Kidney (tissue), 14 donors: ENCODE results near the gene MYO1D. TPM values are rescaled to one million over a fixed set of nuclear protein-coding genes. Genes with fewer than 3 reads are reported as not detected.
A peak's percentile ranks its signal among the peaks of the same experiment; 100 is the strongest.

Experiments used
- DNase-seq, 5 donors: peaks; one replicate each; pipeline ENCODE4 v3.0.0-alpha.2; 2013 to 2020
- FAIRE-seq: peaks from 2 replicates; lab custom pipeline; 2012; peaks lifted over from hg19 to GRCh38; lab: Jason Lieb, UNC
- H3K27ac ChIP-seq, 2 donors: one replicate each; pipeline ENCODE4 v1.7.0; 2013; ENCODE audit warnings: low read depth in 2 of 2, low read length in 2 of 2, inconsistent platforms in 1 of 2
- H3K27me3 ChIP-seq: one replicate; pipeline ENCODE4 v1.7.1; 2013; ENCODE audit warnings: low read length, inconsistent platforms; ENCODE audit not compliant: control insufficient read depth, insufficient read depth
- H3K36me3 ChIP-seq, 3 donors: one replicate each; pipeline versions ENCODE4 v1.7.0 to v1.7.1; 2013; ENCODE audit warnings: low read length in 3 of 3, control low read depth in 1 of 3, inconsistent platforms in 1 of 3; ENCODE audit not compliant: insufficient read depth in 3 of 3, control insufficient read depth in 2 of 3
- H3K4me1 ChIP-seq, 3 donors: one replicate each; pipeline versions ENCODE4 v1.7.0 to v1.7.1; 2013; ENCODE audit warnings: low read length in 3 of 3, inconsistent platforms in 1 of 3, low read depth in 1 of 3; ENCODE audit not compliant: control insufficient read depth in 2 of 3, insufficient read depth in 2 of 3
- H3K4me3 ChIP-seq, 3 donors: one replicate each; pipeline versions ENCODE4 v1.7.0 to v1.8.1; 2013; ENCODE audit warnings: low read length in 3 of 3, control low read depth in 1 of 3, inconsistent platforms in 1 of 3
- H3K9ac ChIP-seq, 3 donors: one replicate each; pipeline versions ENCODE4 v1.7.0 to v1.7.1; 2013; ENCODE audit warnings: low read length in 3 of 3, control low read depth in 1 of 3, inconsistent platforms in 1 of 3
- H3K9me3 ChIP-seq, 3 donors: one replicate each; pipeline versions ENCODE4 v1.7.0 to v1.7.1; 2013; ENCODE audit warnings: low read length in 3 of 3, control low read depth in 1 of 3, inconsistent platforms in 1 of 3; ENCODE audit not compliant: control insufficient read depth in 2 of 3, insufficient read depth in 1 of 3
- intact Hi-C: fragments of 100-400 bp; cut with DNase I; formaldehyde crosslinking; loops from one replicate; pipeline ENCODE4 v1.11.1; 2022
- polyA plus RNA-seq: library from polyadenylated mRNA; stranded (reverse); fragments of 350-450 nt; fragmentation: Illumina TruSeq; extraction: RNeasy Lipid Tissue Mini Kit (QIAGEN cat#74804); gene quantifications from one replicate; pipeline ENCODE4 v1.2.3, GENCODE V29; 2014; ENCODE audit warnings: low read depth, low replicate concordance; ENCODE audit not compliant: insufficient read depth
- total RNA-seq: library from RNA; stranded (reverse); fragmentation: NEBNext Ultra II Directional; extraction: Animal tissue kit (Norgen Biotek cat#: 25700); gene quantifications from one replicate; pipeline ENCODE4 v1.2.1, GENCODE V29; 2021
- TF ChIP-seq, protein P1 (sequence below): IDR thresholded peaks from 3 replicates; pipeline ENCODE4 v1.5.1; 2012; ENCODE audit warnings: mild to moderate bottlenecking, moderate library complexity, borderline replicate concordance; ENCODE audit not compliant: insufficient read depth; ENCODE audit errors: extremely low read depth
- donor health status: control.
- donor health status: control.
- donor health status: control.
- donor health status: control.
- donor health status: control.
- donor health status: DM: yes; HTN: yes; CAD: no.
- donor health status: Normal renal cell carcinoma (clear cell type).

Gene MYO1D
- total and polyA plus RNA-seq, 2 donors from 2014 or later: 21.1 to 99.9 TPM

- Histone ChIP-seq H3K36me3 (no peaks in the 10 kb centered on the region), H3K9me3 (no peaks in the 10 kb centered on the region), H3K27me3 (no peaks in the 10 kb centered on the region), H3K9ac (no peak overlapping the region), H3K4me3 (no peak overlapping the region), H3K27ac (no peak overlapping the region), H3K4me1 (no peaks in the 10 kb centered on the region)
- DNase-seq (peak in 4 of 5 donors; percentile 9 to 47 (median 34)), FAIRE-seq (no peak)
- TF ChIP-seq, protein P1, sequence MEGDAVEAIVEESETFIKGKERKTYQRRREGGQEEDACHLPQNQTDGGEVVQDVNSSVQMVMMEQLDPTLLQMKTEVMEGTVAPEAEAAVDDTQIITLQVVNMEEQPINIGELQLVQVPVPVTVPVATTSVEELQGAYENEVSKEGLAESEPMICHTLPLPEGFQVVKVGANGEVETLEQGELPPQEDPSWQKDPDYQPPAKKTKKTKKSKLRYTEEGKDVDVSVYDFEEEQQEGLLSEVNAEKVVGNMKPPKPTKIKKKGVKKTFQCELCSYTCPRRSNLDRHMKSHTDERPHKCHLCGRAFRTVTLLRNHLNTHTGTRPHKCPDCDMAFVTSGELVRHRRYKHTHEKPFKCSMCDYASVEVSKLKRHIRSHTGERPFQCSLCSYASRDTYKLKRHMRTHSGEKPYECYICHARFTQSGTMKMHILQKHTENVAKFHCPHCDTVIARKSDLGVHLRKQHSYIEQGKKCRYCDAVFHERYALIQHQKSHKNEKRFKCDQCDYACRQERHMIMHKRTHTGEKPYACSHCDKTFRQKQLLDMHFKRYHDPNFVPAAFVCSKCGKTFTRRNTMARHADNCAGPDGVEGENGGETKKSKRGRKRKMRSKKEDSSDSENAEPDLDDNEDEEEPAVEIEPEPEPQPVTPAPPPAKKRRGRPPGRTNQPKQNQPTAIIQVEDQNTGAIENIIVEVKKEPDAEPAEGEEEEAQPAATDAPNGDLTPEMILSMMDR: no peak
- intact Hi-C loops: no loop called here
These were observed 249.5 kb downstream of the MYO1D start for GRCh38 chr17:32627239-32627996.

GRCh38 chr17:32626379-32626791 lies 250.5 kb downstream of the MYO1D start:
- FAIRE-seq (no peak), DNase-seq (no peak)
- TF ChIP-seq, protein P1: no peak
- Histone ChIP-seq H3K4me3 (no peak overlapping the region), H3K4me1 (no peaks in the 10 kb centered on the region), H3K36me3 (no peaks in the 10 kb centered on the region), H3K27ac (no peak overlapping the region), H3K9ac (no peak overlapping the region), H3K9me3 (no peaks in the 10 kb centered on the region), H3K27me3 (no peaks in the 10 kb centered on the region)
- intact Hi-C loops: no loop called here

DNA sequence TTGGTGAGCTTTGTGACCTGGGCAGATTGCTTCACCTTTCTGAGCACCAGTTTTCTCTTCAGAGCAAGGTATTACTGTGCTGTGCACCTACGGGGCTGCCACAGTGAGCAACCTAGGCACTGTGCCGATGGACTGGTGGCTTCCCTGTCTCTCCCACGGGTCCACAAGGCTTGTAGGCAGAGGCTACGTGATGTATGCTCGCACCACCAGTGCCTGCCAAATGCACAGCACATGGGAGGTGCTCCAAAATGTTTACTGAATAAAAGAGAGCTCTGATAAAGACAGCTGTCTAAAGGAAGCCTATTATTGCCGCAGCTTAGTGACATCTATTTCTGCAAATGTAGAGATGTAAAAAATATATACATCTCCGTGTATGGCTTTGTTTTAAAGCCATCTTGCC lies 251.0 kb downstream of the MYO1D start:
- Histone ChIP-seq H3K9me3 (no peaks in the 10 kb centered on the region), H3K27me3 (no peaks in the 10 kb centered on the region), H3K36me3 (no peaks in the 10 kb centered on the region), H3K27ac (no peak overlapping the region), H3K9ac (no peak overlapping the region), H3K4me3 (no peak overlapping the region), H3K4me1 (no peaks in the 10 kb centered on the region)
- intact Hi-C loops: no loop called here
- TF ChIP-seq, protein P1: no peak
- FAIRE-seq (no peak), DNase-seq (no peak)
